Osteoblast (primary cell): ENCODE data around the gene NT5C2. TPM values are rescaled to one million over a fixed set of nuclear protein-coding genes. Genes with fewer than 3 reads are reported as not detected.

Experiments used
- DNase-seq: peaks from one replicate; pipeline ENCODE4 v3.0.0; 2011; ENCODE audit warnings: low spot score, mixed read lengths; ENCODE audit not compliant: insufficient read length; ENCODE audit errors: missing footprints
- H2AFZ ChIP-seq: 2 replicates; pipeline ENCODE4 v1.6.0; 2011; ENCODE audit warnings: mild to moderate bottlenecking, low read length
- H3K27ac ChIP-seq: 2 replicates; pipeline ENCODE4 v1.5.1; 2011; ENCODE audit warnings: mild to moderate bottlenecking, low read depth, low read length, moderate library complexity
- H3K27me3 ChIP-seq: 2 replicates; pipeline ENCODE4 v1.6.0; 2012; ENCODE audit warnings: mild to moderate bottlenecking, control low read depth, inconsistent platforms, low read length, moderate library complexity; ENCODE audit not compliant: insufficient read depth
- H3K36me3 ChIP-seq: 2 replicates; pipeline ENCODE4 v1.5.1; 2011; ENCODE audit warnings: mild to moderate bottlenecking, low read length, control low read depth, moderate library complexity; ENCODE audit not compliant: insufficient read depth
- H3K4me1 ChIP-seq: 2 replicates; pipeline ENCODE4 v1.5.1; 2011; ENCODE audit warnings: mild to moderate bottlenecking, low read length, control low read depth, moderate library complexity; ENCODE audit not compliant: insufficient read depth
- H3K4me2 ChIP-seq: 2 replicates; pipeline ENCODE4 v1.6.0; 2011; ENCODE audit warnings: mild to moderate bottlenecking, low read length; ENCODE audit not compliant: insufficient read depth
- H3K4me3 ChIP-seq: fragments of 200-600 bp; sonication (generic); 3 replicates; pipeline ENCODE4 v1.5.1; 2012; ENCODE audit warnings: mild to moderate bottlenecking, low read length, inconsistent platforms; ENCODE audit not compliant: insufficient read depth
- H3K79me2 ChIP-seq: 2 replicates; pipeline ENCODE4 v1.6.0; 2012; ENCODE audit warnings: mild to moderate bottlenecking, low read length, control low read depth, inconsistent platforms; ENCODE audit not compliant: insufficient read depth
- H3K9me3 ChIP-seq: 2 replicates; pipeline ENCODE4 v1.5.1; 2011; ENCODE audit warnings: low read depth, low read length, control low read depth
- H4K20me1 ChIP-seq: 2 replicates; pipeline ENCODE4 v1.6.0; 2012; ENCODE audit warnings: mild to moderate bottlenecking, low read length, control low read depth; ENCODE audit not compliant: insufficient read depth
- total RNA-seq: library from RNA; depleted of rRNA; stranded (reverse); fragments of >200 nt; gene quantifications from 2 replicates; pipeline ENCODE4 v1.2.3, GENCODE V29; 2012
- TF ChIP-seq, protein P1 (sequence below): IDR thresholded peaks from 2 replicates; pipeline ENCODE4 v1.5.1; 2011; ENCODE audit warnings: mild to moderate bottlenecking, low read depth, low read length, moderate library complexity; ENCODE audit errors: extremely low read depth

The NT5C2 gene
- total RNA-seq, 1 donor, result 94.1 TPM

DNA sequence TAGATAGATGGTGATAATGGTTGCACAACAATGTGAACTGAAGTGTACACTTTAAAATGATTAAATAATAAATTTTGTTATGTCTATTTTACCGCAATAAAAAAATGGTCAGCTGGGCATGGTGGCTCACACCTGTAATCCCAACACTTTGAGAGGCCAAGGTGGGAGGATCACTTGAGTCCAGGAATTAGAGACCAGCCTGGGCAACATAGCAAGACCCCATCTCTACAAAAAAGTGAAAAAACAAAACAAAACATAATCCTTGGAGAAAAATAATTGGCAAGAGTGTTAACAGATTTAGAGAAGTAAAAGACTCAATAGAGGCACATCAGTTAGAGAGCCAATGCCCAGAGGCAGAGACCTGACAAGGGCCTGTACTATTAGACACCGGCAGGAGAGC is 42.7 kb upstream of the NT5C2 start:
- Histone ChIP-seq H3K36me3 (no peaks in the 10 kb centered on the region), H3K27me3 (no peaks in the 10 kb centered on the region), H3K4me1 (peaks cover 25% of the 10 kb centered on the region), H3K4me2 (no peak overlapping the region), H3K4me3 (no peak overlapping the region), H2AFZ (no peak overlapping the region), H4K20me1 (no peaks in the 10 kb centered on the region), H3K27ac (no peak overlapping the region), H3K79me2 (no peaks in the 10 kb centered on the region), H3K9me3 (no peaks in the 10 kb centered on the region)
- TF ChIP-seq, protein P1, sequence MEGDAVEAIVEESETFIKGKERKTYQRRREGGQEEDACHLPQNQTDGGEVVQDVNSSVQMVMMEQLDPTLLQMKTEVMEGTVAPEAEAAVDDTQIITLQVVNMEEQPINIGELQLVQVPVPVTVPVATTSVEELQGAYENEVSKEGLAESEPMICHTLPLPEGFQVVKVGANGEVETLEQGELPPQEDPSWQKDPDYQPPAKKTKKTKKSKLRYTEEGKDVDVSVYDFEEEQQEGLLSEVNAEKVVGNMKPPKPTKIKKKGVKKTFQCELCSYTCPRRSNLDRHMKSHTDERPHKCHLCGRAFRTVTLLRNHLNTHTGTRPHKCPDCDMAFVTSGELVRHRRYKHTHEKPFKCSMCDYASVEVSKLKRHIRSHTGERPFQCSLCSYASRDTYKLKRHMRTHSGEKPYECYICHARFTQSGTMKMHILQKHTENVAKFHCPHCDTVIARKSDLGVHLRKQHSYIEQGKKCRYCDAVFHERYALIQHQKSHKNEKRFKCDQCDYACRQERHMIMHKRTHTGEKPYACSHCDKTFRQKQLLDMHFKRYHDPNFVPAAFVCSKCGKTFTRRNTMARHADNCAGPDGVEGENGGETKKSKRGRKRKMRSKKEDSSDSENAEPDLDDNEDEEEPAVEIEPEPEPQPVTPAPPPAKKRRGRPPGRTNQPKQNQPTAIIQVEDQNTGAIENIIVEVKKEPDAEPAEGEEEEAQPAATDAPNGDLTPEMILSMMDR, result no peak
- no peak for DNase-seq

DNA sequence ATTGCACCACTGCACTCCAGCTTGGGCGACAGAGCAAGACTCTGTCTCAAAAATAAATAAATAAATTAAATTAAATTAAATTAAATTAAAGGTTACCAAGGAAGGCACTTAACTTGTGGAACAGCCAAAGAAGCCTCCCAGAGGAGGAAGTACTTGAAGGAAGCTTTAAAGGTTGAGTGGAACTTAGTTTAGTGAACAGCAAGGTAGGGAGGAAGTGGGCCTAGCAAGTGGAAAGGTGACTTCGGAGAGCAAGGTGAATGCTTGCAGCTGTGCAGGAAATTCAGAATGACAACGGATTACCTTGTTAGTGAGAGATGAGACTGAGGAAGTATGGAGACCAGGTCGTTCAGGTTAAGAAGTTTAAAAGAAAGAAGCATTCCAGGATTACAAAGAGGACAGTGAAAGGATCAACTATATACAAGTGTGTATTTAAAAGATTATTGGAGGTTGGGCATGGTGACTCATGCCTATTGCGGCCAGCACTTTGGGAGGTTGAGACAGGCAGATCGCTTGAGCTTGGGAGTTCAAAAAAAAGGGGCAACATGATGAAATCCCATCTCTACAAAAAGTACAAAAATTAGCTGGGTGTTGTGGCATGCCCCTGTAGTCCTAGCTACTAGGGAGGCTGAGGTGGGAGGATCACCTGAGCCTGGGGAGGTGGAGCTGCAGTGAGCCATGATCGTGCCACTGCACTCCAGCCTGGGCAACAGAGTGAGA is 39.9 kb upstream of the NT5C2 start:
- TF ChIP-seq, protein P1, result no peak
- Histone ChIP-seq H3K79me2 (no peaks in the 10 kb centered on the region), H3K27me3 (no peaks in the 10 kb centered on the region), H3K27ac (peak overlapping the region; percentile 28), H2AFZ (no peak overlapping the region), H3K9me3 (no peaks in the 10 kb centered on the region), H3K4me2 (no peak overlapping the region), H3K4me1 (peaks cover 35% of the 10 kb centered on the region), H3K4me3 (no peak overlapping the region), H4K20me1 (no peaks in the 10 kb centered on the region), H3K36me3 (no peaks in the 10 kb centered on the region)
- no peak for DNase-seq

DNA sequence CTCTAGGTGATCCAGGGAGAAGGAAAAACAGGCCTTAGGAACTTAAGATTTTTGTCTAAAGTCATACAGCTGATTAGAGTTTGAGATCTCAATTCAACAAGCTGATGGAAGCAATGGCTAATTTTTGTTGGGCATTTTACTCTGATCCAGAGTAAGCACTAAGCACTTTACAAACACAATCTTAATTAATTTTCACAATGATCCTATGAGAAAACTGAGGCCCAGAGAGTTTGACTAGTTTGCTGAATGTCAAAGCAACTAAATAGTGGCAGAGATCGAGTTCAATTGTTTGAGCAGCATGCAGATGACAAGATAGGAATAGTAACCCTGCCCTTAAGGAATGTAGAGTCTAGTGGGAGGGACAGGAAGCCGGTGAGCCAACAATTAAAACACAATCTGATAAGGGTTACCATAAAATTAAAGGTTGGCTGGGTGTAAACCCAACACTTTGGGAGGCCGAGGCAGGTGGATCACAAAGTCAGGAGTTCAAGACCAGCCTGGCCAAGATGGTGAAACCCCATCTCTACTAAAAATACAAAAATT is 39.1 kb upstream of the NT5C2 start:
- H3K4me1 ChIP-seq, result peaks cover 41% of the 10 kb centered on the region
- H3K79me2 ChIP-seq, result no peaks in the 10 kb centered on the region
- DNase-seq, result no peak
- no peaks in the 10 kb centered on the region for H3K9me3 ChIP-seq
- H3K36me3 ChIP-seq, result no peaks in the 10 kb centered on the region
- H2AFZ ChIP-seq, result no peak overlapping the region
- H3K4me2 ChIP-seq, result no peak overlapping the region
- peak overlapping the region; percentile 86 for H3K27ac ChIP-seq
- no peaks in the 10 kb centered on the region for H3K27me3 ChIP-seq
- no peaks in the 10 kb centered on the region for H4K20me1 ChIP-seq
- TF ChIP-seq, protein P1, result no peak
- H3K4me3 ChIP-seq, result no peak overlapping the region

DNA sequence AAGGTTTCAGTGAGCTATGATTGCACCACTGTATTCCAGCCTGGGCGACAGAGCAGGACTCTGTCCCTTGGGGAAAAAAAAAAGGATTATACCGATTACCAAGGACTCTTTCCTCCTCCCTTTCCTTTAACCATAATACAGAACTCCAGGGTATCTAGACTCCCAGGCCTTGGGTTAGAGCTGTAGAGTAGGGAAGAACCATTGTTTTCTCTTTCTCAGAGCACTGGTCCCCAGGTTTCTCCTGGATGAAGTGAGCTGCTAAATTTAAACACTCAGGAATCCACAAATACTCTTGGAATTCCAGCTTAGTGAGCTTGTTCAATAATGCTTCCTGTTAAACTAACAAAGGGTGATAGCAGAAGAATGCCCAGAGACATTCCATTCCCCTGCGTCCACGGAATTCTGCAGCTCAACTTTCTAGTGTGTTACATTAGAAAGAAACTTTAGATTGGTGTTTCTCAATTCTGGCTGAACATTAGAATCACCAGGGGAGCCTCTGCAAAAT is 38.0 kb upstream of the NT5C2 start:
- TF ChIP-seq, protein P1, result no peak
- Histone ChIP-seq H3K79me2 (no peaks in the 10 kb centered on the region), H3K4me1 (peaks cover 47% of the 10 kb centered on the region), H3K4me3 (peak overlapping the region; percentile 2), H2AFZ (no peak overlapping the region), H3K9me3 (no peaks in the 10 kb centered on the region), H3K36me3 (no peaks in the 10 kb centered on the region), H3K27ac (peak overlapping the region; percentile 86), H4K20me1 (no peaks in the 10 kb centered on the region), H3K27me3 (no peaks in the 10 kb centered on the region), H3K4me2 (peak overlapping the region; percentile 59)
- peak; percentile 90 for DNase-seq
